ENCODE data around the gene ELL2.
A peak's percentile ranks its signal among the peaks of the same experiment; 100 is the strongest.
"Not testable (repeated sequence)": the region's sequence is repeated elsewhere in the genome, so short reads cannot be mapped to it uniquely, and the experiment has no call there.

Gene ELL2

DNA sequence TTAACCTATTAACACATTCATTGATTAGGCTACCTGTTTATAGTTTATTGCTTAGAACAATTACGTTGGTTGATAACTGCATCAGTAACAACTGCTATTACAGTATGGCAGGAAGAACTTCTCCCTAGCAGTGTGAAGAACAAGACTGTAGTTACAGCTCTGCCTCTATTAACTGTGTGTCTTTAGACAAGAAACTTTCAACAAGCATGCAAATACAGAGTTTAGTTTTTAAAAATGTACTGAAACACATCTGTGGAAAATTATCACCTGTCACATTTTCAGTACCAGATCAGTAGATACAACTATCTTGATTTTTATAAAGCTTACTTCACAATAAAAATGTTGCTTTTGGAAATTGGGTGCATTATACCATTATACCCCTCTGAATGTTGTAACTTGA is 22.2 kb downstream of the ELL2 start:
- Mint-ChIP-seq H3K9me3 (no peaks in the 10 kb centered on the region), H3K4me3 (no peak overlapping the region), H3K27me3 (no peaks in the 10 kb centered on the region), H3K36me3 (no peaks in the 10 kb centered on the region), H3K4me1 (no peaks in the 10 kb centered on the region), H3K27ac (no peak overlapping the region)
- CTCF ChIA-PET, result no interaction called here
- DNase-seq, result no peak

DNA sequence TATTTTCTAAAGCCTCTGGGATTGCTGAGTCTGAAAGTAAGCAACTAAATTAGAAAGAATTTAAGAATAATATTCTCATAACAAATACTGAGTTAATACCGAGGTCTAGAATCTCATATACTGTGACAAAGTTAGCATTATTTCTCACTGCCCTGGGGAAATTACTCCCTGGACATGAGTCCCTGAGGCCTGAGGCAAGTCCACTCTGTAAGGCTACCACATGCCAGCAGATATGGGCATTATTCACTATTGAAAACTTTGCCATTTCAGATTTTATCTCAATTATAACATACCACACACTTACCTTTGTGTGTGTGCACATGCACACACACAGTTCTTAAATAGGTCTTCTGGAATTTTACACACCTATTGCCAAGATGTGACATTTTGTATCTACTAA is 22.9 kb downstream of the ELL2 start:
- no peaks in the 10 kb centered on the region for H3K27me3 Mint-ChIP-seq
- H3K36me3 Mint-ChIP-seq, result no peaks in the 10 kb centered on the region
- CTCF ChIA-PET, result interaction anchor here (1.0 kb wide), 1 partner anchor 330 kb away, joined by 3 read pairs; no protein-coding TSS in a partner anchor

DNA sequence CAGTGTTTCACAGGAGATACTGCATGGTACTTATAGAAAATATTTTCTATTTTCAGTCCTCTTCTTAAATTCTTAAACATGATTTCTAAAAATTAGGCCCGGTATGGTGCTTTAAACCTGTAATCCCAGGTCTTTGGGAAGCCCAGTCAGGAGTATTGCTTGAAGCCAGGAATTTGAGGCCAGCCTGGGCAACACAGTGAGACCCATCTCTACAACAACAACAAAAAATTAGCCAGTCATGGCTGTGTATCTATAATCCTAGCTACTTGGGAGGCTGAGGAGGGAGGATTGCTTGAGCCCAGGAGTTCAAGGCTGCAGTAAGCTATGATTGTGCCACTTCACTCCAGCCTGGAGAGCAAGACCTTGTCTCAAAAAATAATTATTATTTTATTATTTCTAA is 23.3 kb downstream of the ELL2 start:
- Mint-ChIP-seq H3K4me3 (no peak overlapping the region), H3K9me3 (no peaks in the 10 kb centered on the region), H3K27me3 (no peaks in the 10 kb centered on the region), H3K27ac (no peak overlapping the region), H3K4me1 (peaks cover 3% of the 10 kb centered on the region), H3K36me3 (no peaks in the 10 kb centered on the region)
- no peak for DNase-seq
- CTCF ChIA-PET, result interaction anchor here (1.0 kb wide), 1 partner anchor 330 kb away, joined by 3 read pairs; no protein-coding TSS in a partner anchor

More for the DNA sequence above, 22.9 kb downstream of the ELL2 start:
- Mint-ChIP-seq H3K27ac (no peak overlapping the region), H3K9me3 (no peaks in the 10 kb centered on the region), H3K4me3 (no peak overlapping the region), H3K4me1 (peaks cover 3% of the 10 kb centered on the region)
- DNase-seq, result no peak

DNA sequence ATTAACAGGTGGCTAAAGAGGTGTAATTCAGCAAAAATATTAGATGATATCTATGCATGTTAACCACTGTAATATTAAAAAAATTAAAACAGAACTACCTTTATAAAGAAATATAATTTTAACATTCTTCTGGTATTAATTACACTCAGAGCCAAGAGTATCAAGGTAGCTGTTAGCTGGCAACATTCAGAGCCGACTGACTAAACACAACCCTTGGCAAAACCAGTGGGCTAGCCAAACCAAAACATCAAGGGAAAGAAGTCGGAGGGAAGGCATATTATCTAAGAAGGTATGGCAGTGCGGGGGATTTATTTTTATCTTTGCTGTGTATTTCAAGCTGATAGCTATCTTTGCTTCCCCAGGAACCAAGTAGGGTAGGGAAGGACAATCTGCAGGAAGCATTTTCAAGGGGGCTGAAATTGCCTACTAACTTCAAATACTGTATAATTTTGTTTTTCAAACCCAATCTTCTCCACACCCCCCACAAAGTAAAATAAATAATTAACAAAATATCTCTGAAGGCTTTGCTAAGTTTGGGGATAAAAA is 24.0 kb downstream of the ELL2 start:
- Mint-ChIP-seq H3K4me1 (peaks cover 3% of the 10 kb centered on the region), H3K27me3 (no peaks in the 10 kb centered on the region), H3K36me3 (no peaks in the 10 kb centered on the region), H3K4me3 (no peak overlapping the region), H3K9me3 (no peaks in the 10 kb centered on the region), H3K27ac (no peak overlapping the region)
- CTCF ChIA-PET, result no interaction called here
- DNase-seq, result no peak

DNA sequence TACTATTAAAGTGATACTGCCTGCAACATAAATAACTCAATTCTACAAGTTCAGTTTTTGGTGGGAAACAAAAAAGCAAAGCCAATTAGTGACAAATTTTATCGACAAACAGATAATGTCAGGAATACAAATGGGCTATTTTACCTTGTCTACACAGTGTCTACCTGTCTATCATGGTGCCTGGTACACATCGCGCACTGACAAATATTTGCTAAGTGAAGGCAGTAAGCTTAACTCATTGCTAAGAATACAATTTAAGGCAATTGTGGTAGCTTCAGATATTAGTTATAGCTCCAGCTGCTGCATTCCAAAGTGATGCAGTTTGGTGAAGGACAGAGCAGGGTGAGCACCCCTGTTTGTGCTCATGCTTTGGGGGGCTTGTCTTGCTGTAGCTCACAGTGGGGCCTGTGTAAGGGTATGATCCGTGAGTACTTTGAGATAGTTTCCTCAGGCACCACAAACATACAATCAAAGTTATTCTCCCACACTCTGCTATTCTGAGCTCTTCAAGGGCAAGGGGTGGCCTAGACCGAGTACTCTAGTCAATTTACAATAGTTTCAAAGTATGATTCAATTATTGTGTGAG is 24.7 kb downstream of the ELL2 start:
- H3K4me3 Mint-ChIP-seq, result no peak overlapping the region
- DNase-seq, result no peak
- no peak overlapping the region for H3K27ac Mint-ChIP-seq
- no peaks in the 10 kb centered on the region for H3K27me3 Mint-ChIP-seq
- peaks cover 3% of the 10 kb centered on the region for H3K4me1 Mint-ChIP-seq
- H3K9me3 Mint-ChIP-seq, result no peaks in the 10 kb centered on the region
- H3K36me3 Mint-ChIP-seq, result no peaks in the 10 kb centered on the region
- CTCF ChIA-PET, result interaction anchor here (0.9 to 1.2 kb wide), 2 partner anchors 9 to 37 kb away, joined by 3 to 4 read pairs; no protein-coding TSS in a partner anchor

DNA sequence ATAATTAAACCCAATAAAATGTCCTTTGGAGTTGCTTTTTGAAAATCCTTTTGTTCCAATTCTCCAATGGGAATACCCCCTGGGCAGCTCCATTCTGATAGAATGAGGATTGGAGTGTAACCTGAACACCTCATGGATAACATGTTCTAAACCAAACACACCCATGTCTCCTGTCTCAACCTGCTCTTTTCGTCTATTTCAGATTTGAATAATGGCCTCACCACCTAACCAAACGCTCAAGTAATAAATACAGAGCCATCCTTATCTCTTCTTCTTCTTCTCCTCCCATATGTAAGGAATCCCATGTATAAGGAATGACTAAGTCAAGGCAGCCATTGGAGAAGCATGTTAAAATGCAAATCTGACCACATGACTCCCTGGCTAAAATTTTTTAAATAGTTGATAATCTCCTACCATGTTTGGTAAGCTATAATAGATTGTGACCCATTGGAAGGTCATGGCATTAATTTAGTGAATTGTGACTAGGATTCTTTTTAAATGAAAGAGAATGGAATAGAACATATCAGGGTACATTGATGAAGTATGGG is 26.0 kb downstream of the ELL2 start:
- Mint-ChIP-seq H3K4me3 (no peak overlapping the region), H3K27me3 (no peaks in the 10 kb centered on the region), H3K27ac (no peak overlapping the region), H3K4me1 (peaks cover 3% of the 10 kb centered on the region), H3K36me3 (peaks cover 2% of the 10 kb centered on the region), H3K9me3 (no peaks in the 10 kb centered on the region)
- CTCF ChIA-PET, result interaction anchor here (0.7 to 1.4 kb wide), 4 partner anchors 8 to 155 kb away, joined by 3 to 4 read pairs (median 4); no protein-coding TSS in a partner anchor
- no peak for DNase-seq

DNA sequence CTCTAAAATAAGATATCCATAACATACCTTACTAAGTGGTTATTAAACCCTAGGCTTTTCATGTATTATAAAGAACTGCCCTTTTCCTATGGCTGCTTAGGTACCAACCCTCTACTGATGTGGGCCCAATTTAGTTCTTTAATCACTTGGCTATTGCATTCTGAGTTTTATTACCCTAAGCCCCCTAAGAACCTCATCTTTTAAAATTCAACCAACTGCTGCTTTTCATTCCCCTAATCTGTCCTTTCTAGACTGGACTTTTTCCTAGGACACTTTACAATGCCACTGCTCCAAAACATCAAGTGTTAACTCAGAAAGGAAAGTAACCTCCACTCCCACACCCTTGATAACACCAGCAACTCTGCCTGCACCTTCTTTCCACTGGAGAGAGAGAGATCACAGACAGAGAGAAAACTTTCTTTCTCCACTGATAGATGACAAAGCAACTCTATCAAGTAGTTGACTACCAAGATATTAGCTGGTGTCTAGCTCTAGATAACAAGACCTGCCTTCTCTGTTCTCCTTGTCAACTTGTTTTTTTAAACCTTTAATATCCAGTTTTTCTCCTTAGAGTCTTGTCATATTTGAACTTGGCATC is 27.3 kb downstream of the ELL2 start:
- no peak overlapping the region for H3K27ac Mint-ChIP-seq
- no peaks in the 10 kb centered on the region for H3K27me3 Mint-ChIP-seq
- no peak for DNase-seq
- CTCF ChIA-PET, result interaction anchor here (1.4 kb wide), 1 partner anchor 10 kb away, joined by 4 read pairs; no protein-coding TSS in a partner anchor
- no peaks in the 10 kb centered on the region for H3K9me3 Mint-ChIP-seq
- peaks cover 3% of the 10 kb centered on the region for H3K4me1 Mint-ChIP-seq
- no peak overlapping the region for H3K4me3 Mint-ChIP-seq
- H3K36me3 Mint-ChIP-seq, result peaks cover 2% of the 10 kb centered on the region

DNA sequence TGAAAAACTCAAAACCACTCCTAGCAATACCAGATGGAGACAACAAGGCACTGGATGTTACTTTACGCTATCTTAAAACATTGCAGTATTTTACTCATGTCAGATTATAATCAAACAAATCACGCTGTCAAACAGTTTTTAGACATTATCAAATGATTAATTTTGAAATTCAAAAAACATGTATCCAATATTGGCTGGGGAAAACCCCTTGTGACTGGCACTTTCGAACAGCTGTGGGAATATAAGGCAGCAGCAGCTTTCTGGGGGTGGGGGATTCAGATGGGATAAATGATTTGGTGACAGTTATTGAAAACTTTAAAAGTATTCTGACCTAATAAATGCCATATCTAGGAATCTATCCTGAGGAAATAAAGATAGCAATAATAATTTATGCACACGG is 28.7 kb downstream of the ELL2 start:
- H3K4me3 Mint-ChIP-seq, result no peak overlapping the region
- H3K4me1 Mint-ChIP-seq, result peaks cover 15% of the 10 kb centered on the region
- no peak overlapping the region for H3K27ac Mint-ChIP-seq
- H3K36me3 Mint-ChIP-seq, result peaks cover 2% of the 10 kb centered on the region
- H3K27me3 Mint-ChIP-seq, result no peaks in the 10 kb centered on the region
- CTCF ChIA-PET, result no interaction called here
- no peaks in the 10 kb centered on the region for H3K9me3 Mint-ChIP-seq
- no peak for DNase-seq

DNA sequence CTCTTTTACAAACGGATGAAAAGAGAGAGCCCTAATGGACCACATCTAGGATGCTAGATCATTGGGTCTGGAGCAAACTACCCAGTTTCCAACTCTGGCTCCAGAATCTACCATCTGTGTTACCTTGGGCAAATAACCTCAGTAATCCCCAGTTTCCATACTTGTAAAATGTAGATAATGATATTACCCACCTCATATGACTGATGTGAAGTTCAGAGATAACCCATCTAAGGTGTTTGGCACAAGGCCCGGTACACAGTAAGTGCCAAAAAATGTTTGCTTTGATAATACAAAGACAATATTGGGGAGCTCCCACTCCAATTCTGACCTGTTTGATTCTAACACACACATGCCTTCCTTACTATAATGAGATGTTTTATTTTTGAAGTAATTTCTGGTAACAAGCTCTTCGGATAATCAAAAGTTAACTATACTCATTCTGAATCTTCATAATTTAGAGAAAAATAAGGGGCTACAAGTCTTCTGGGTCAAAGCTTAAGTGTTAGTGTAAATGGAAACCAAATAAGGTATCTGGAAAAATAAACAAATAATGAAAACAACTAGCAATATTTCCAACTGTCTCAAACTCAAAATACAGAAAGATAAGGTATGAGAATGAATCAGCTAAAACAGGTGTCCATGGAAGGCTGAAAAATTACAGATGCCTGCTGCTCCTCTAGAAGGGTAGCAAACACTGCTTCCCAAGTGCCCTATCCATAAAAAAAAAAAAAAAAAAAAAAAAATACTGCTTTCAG is 30.4 kb downstream of the ELL2 start:
- Mint-ChIP-seq H3K4me3 (no peak overlapping the region), H3K4me1 (peaks cover 22% of the 10 kb centered on the region), H3K27me3 (no peaks in the 10 kb centered on the region), H3K27ac (no peak overlapping the region), H3K9me3 (no peaks in the 10 kb centered on the region), H3K36me3 (peaks cover 2% of the 10 kb centered on the region)
- no peak for DNase-seq
- CTCF ChIA-PET, result interaction anchor here (1.1 kb wide), 1 partner anchor 10 kb away, joined by 4 read pairs; no protein-coding TSS in a partner anchor

DNA sequence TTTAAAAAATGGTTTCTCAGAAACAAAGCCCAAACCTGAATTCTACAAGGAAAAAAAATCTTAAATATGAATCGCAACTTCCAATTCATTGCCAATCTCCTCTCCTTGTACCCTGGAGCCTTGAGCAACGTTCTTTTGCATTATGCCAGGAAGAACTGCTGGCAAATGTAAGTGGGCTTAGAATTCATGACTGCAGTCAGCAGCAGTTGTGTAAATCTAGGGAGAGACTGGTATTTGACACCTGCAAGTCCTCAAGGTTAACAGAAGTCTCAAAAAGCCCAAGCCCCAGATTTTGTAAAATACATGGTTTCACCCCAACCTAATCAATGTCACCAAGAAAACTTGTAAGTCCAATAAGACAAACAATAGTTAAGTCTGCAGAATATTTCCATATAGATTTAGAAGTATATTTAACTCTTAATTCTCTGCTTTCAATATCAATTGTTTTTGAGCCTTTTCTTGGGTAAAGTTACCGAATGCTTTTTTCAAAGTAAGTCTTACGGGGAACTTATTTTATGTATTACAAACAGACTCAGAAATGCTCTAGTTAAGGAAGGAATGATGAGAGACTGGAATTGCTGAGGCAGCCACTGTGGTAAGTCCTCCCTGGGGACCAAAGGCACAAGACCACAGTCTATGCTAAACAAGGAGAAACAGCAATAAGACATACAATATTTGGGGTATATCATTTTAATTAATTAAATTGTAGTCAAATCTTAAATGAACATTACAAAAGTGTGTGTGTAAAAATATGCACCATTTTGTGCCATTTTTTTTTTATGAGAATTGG is 31.3 kb downstream of the ELL2 start:
- peaks cover 28% of the 10 kb centered on the region for H3K4me1 Mint-ChIP-seq
- H3K27me3 Mint-ChIP-seq, result no peaks in the 10 kb centered on the region
- H3K27ac Mint-ChIP-seq, result no peak overlapping the region
- no peak for DNase-seq
- H3K9me3 Mint-ChIP-seq, result no peaks in the 10 kb centered on the region
- CTCF ChIA-PET, result no interaction called here
- H3K36me3 Mint-ChIP-seq, result peaks cover 2% of the 10 kb centered on the region
- no peak overlapping the region for H3K4me3 Mint-ChIP-seq

DNA sequence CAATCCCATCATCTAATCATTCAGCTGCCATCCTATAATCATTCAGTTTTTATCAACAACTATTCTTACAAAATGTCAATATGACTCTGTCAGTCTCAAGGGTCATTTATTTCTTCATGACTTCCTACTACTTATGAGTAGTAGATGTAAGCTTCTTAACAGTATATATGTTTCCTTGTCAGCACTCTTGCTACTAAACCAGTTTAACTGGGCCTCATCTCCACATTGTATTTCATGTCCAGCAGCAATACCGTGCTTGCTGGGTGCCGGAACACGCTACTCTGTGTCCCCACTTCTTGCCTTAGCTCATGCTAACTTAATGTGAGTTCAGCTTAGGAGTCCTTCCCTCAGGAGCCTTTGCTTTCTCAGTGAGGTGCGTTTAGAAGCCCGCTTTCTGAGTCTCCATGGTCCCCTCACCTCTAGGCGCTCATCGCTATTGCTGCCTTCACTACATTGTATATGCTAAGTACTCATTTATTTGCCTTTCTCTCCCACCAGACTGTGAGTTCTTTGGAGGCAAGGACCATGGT is 32.9 kb downstream of the ELL2 start:
- CTCF ChIA-PET, result interaction anchor here (1.2 to 1.3 kb wide), 2 partner anchors 8 to 30 kb away, joined by 3 to 4 read pairs; no protein-coding TSS in a partner anchor
- H3K9me3 Mint-ChIP-seq, result no peaks in the 10 kb centered on the region
- no peak for DNase-seq
- no peak overlapping the region for H3K4me3 Mint-ChIP-seq
- H3K27ac Mint-ChIP-seq, result peak overlapping the region; percentile 25
- H3K27me3 Mint-ChIP-seq, result no peaks in the 10 kb centered on the region
- H3K4me1 Mint-ChIP-seq, result peaks cover 34% of the 10 kb centered on the region
- H3K36me3 Mint-ChIP-seq, result peaks cover 2% of the 10 kb centered on the region

DNA sequence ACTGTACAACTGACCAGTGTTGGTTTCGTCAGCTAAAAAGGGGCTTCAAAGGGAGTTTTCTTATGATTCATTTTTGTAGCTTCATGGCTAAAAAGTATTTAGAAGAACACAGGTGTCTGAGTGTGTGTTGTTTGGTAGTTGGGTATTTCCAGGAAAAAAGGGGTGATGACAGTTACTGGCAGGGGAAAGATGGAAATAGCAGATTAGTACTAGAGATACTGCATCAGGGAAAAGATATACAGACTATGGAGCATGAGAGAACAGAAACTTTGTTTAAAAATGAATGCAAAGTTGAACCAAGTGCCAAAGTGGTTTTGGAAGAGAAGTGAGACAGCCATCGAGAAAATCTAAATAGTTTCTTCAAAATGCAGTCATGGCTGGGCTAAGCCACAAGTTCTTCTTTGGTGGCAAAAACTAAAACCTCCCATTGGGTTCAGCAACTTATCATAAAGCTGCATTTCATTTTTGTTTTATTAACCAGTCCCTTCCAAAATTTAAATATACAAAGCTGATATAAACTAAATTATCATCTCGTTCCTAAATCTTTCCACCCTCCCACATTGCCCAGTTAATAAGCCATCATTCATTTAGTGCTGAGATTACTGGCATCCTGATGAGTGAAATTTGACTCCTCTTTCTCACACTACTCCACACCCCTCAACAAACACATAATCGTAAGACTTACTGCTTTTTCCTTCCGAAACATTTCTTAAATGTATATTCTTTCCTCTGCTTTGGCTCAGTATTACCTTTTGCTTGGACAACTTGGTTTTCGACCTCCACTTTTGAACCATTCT is 33.5 kb downstream of the ELL2 start:
- H3K4me3 Mint-ChIP-seq, result no peak overlapping the region

DNA sequence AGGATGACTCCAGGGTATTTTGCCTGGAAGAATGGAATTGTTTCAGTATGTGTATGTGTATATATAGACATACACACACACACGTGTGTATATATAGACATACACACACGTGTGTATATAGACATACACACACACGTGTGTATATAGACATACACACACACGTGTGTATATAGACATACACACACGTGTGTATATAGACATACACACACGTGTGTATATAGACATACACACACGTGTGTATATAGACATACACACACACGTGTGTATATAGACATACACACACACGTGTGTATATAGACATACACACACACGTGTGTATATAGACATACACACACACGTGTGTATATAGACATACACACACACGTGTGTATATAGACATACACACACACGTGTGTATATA is 34.4 kb downstream of the ELL2 start:
- not testable (repeated sequence) for H3K27ac Mint-ChIP-seq, H3K4me3 Mint-ChIP-seq, H3K36me3 Mint-ChIP-seq, H3K9me3 Mint-ChIP-seq, DNase-seq, H3K27me3 Mint-ChIP-seq
- CTCF ChIA-PET, result interaction anchor here (1.3 kb wide), 1 partner anchor 9 kb away, joined by 4 read pairs; no protein-coding TSS in a partner anchor
- peaks cover 35% of the 10 kb centered on the region for H3K4me1 Mint-ChIP-seq

More for the DNA sequence above, 33.5 kb downstream of the ELL2 start:
- DNase-seq, result no peak
- peak overlapping the region; percentile 25 for H3K27ac Mint-ChIP-seq
- CTCF ChIA-PET, result interaction anchor here (1.2 to 1.3 kb wide), 2 partner anchors 8 to 31 kb away, joined by 3 to 4 read pairs; no protein-coding TSS in a partner anchor
- no peaks in the 10 kb centered on the region for H3K27me3 Mint-ChIP-seq
- H3K4me1 Mint-ChIP-seq, result peaks cover 35% of the 10 kb centered on the region
- no peaks in the 10 kb centered on the region for H3K9me3 Mint-ChIP-seq
- peaks cover 2% of the 10 kb centered on the region for H3K36me3 Mint-ChIP-seq
